Endodermal cell (in vitro differentiated cells): ENCODE measurements around the gene GUCY2C. TPM values are rescaled to one million over a fixed set of nuclear protein-coding genes. Genes with fewer than 3 reads are reported as not detected.

Source experiments
- DNase-seq: peaks from one replicate; pipeline ENCODE4 v3.0.0-alpha.2; 2017
- H3K27ac ChIP-seq: 2 replicates; pipeline ENCODE4 v1.5.1; 2013; ENCODE audit warnings: mild to moderate bottlenecking, low read depth, low read length, moderate library complexity
- H3K27me3 ChIP-seq: 2 replicates; pipeline ENCODE4 v1.6.1; 2013; ENCODE audit warnings: mild to moderate bottlenecking, low read length, moderate library complexity; ENCODE audit not compliant: insufficient read depth, control insufficient read depth, poor library complexity, severe bottlenecking
- H3K36me3 ChIP-seq: 2 replicates; pipeline ENCODE4 v1.7.0; 2013; ENCODE audit warnings: mild to moderate bottlenecking, low read length, moderate library complexity; ENCODE audit not compliant: control insufficient read depth, insufficient read depth
- H3K4me1 ChIP-seq: one replicate; pipeline ENCODE4 v1.7.0; 2013; ENCODE audit warnings: low read length; ENCODE audit not compliant: control insufficient read depth, insufficient read depth
- H3K4me3 ChIP-seq: 2 replicates; pipeline ENCODE4 v1.5.1; 2013; ENCODE audit warnings: mild to moderate bottlenecking, low read length, moderate library complexity
- H3K9ac ChIP-seq: 2 replicates; pipeline ENCODE4 v1.6.1; 2013; ENCODE audit warnings: mild to moderate bottlenecking, low read length, moderate library complexity; ENCODE audit not compliant: poor library complexity, severe bottlenecking; ENCODE audit errors: extremely low read depth
- H3K9me3 ChIP-seq: 2 replicates; pipeline ENCODE4 v1.6.1; 2013; ENCODE audit warnings: mild to moderate bottlenecking, low read length, moderate library complexity; ENCODE audit not compliant: control insufficient read depth
- H3K27ac Mint-ChIP-seq: 2 replicates; pipeline ENCODE4 v1.8.0; 2020; ENCODE audit warnings: mixed read lengths
- H3K27me3 Mint-ChIP-seq: 2 replicates; pipeline ENCODE4 v1.8.0; 2021; ENCODE audit warnings: mild to moderate bottlenecking, mixed read lengths; ENCODE audit not compliant: insufficient read depth
- H3K36me3 Mint-ChIP-seq: 2 replicates; pipeline ENCODE4 v1.8.0; 2020; ENCODE audit warnings: low read depth, mixed read lengths
- H3K4me1 Mint-ChIP-seq: 2 replicates; pipeline ENCODE4 v1.8.0; 2020; ENCODE audit warnings: mixed read lengths
- H3K4me3 Mint-ChIP-seq: 2 replicates; pipeline ENCODE4 v1.8.0; 2020; ENCODE audit warnings: mild to moderate bottlenecking, moderate library complexity, mixed read lengths
- H3K9me3 Mint-ChIP-seq: 2 replicates; pipeline ENCODE4 v1.8.0; 2020; ENCODE audit warnings: mild to moderate bottlenecking, mixed read lengths
- CTCF ChIP-seq: fragments of 200-600 bp; sonication (generic); conservative IDR thresholded peaks from 2 replicates; pipeline ENCODE4 v1.5.0; 2021; ENCODE audit warnings: antibody characterized with exemption, mild to moderate bottlenecking
- WGBS, 2 experiments: methylation state at CpG; one replicate each; pipeline versions ENCODE4 v1.1.5 to v1.1.7; 2013; ENCODE audit warnings: missing lambda C conversion rate in 2 of 2, mixed read lengths in 1 of 2; ENCODE audit not compliant: insufficient coverage in 1 of 2, insufficient read length in 1 of 2; 5-methylcytosine and 5-hydroxymethylcytosine counted together
- total RNA-seq, 2 donors: library from RNA; stranded (reverse); fragmentation: NEBNext Ultra II Directional in 1 of 2; extraction: Animal tissue kit (Norgen Biotek cat#: 25700) in 1 of 2; gene quantifications; 2 replicates in 1 of 2; 3 replicates in 1 of 2; pipeline ENCODE4 v1.2.1, GENCODE V29; 2021

The GUCY2C gene
- total RNA-seq, 2 donors from 2014 or later: 1.4 to 2.4 TPM

GRCh38 chr12:14663002-14663401 is 33.4 kb downstream of the GUCY2C start:
- Mint-ChIP-seq H3K27ac (no peak overlapping the region), H3K36me3 (no peaks in the 10 kb centered on the region), H3K27me3 (no peaks in the 10 kb centered on the region), H3K9me3 (no peaks in the 10 kb centered on the region), H3K4me3 (no peak overlapping the region), H3K4me1 (no peaks in the 10 kb centered on the region)
- Histone ChIP-seq H3K9ac (no peak overlapping the region), H3K27ac (no peak overlapping the region), H3K4me1 (no peaks in the 10 kb centered on the region), H3K27me3 (no peaks in the 10 kb centered on the region), H3K4me3 (no peak overlapping the region), H3K9me3 (no peaks in the 10 kb centered on the region), H3K36me3 (no peaks in the 10 kb centered on the region)
- DNase-seq: no peak
- no peak for TF ChIP-seq CTCF
- WGBS, 2 experiments: 91 to 100% methylated on average over 1 to 3 of the region's 5 CpGs

- no peaks in the 10 kb centered on the region for H3K27me3 ChIP-seq
- H3K9me3 ChIP-seq: no peaks in the 10 kb centered on the region
- H3K36me3 ChIP-seq: no peaks in the 10 kb centered on the region
- no peaks in the 10 kb centered on the region for H3K4me1 ChIP-seq
- no peak overlapping the region for H3K4me3 ChIP-seq
- H3K27ac ChIP-seq: no peak overlapping the region
- peak; percentile 68 for DNase-seq
- H3K4me1 Mint-ChIP-seq: no peaks in the 10 kb centered on the region
- H3K27ac Mint-ChIP-seq: no peak overlapping the region
- TF ChIP-seq CTCF: peak; percentile 73
- H3K27me3 Mint-ChIP-seq: no peaks in the 10 kb centered on the region
- H3K9me3 Mint-ChIP-seq: no peaks in the 10 kb centered on the region
- WGBS, 2 experiments: 89 to 98% methylated on average over 8 to 9 of the region's 9 CpGs
- no peak overlapping the region for H3K9ac ChIP-seq
- H3K36me3 Mint-ChIP-seq: no peaks in the 10 kb centered on the region
- no peak overlapping the region for H3K4me3 Mint-ChIP-seq
Measured at GRCh38 chr12:14656846-14657245, 39.6 kb downstream of the GUCY2C start.

GRCh38 chr12:14655284-14655683 is 41.1 kb downstream of the GUCY2C start:
- no peaks in the 10 kb centered on the region for H3K36me3 ChIP-seq
- peaks cover 6% of the 10 kb centered on the region for H3K4me1 Mint-ChIP-seq
- peak; percentile 53 for DNase-seq
- H3K27ac Mint-ChIP-seq: no peak overlapping the region
- H3K36me3 Mint-ChIP-seq: no peaks in the 10 kb centered on the region
- H3K9me3 ChIP-seq: no peaks in the 10 kb centered on the region
- H3K4me3 Mint-ChIP-seq: no peak overlapping the region
- H3K9me3 Mint-ChIP-seq: no peaks in the 10 kb centered on the region
- no peak overlapping the region for H3K9ac ChIP-seq
- H3K27me3 Mint-ChIP-seq: no peaks in the 10 kb centered on the region
- no peaks in the 10 kb centered on the region for H3K27me3 ChIP-seq
- H3K4me1 ChIP-seq: no peaks in the 10 kb centered on the region
- no peak overlapping the region for H3K27ac ChIP-seq
- H3K4me3 ChIP-seq: no peak overlapping the region
- peak; percentile 65 for TF ChIP-seq CTCF
- 90% methylated on average over 1 of the region's 1 CpG; no CpG with 5 or more reads in 1 of the 2 experiments for whole genome bisulfite sequencing, 2 experiments
